ENCODE data around the gene CRYGS.

Gene CRYGS

GRCh38 chr3:186493525-186494255, 50.5 kb downstream of the CRYGS start:
- no peak overlapping the region for H3K4me3 Mint-ChIP-seq
- no peak for ATAC-seq (replicated peaks; ENCODE audit: extremely low read depth, poor library complexity, severe bottlenecking)
- peaks cover 4% of the 10 kb centered on the region for H3K9me3 Mint-ChIP-seq
- no peak for DNase-seq (ENCODE audit: low spot score in 2 of 2)
- no peak overlapping the region for H3K27ac Mint-ChIP-seq (ENCODE audit: low read depth)
- H3K27me3 Mint-ChIP-seq, result no peaks in the 10 kb centered on the region
- H3K36me3 Mint-ChIP-seq (ENCODE audit: insufficient read depth), result no peaks in the 10 kb centered on the region
- no peaks in the 10 kb centered on the region for H3K4me1 Mint-ChIP-seq

GRCh38 chr3:186492385-186492984, 51.7 kb downstream of the CRYGS start:
- Mint-ChIP-seq H3K27me3 (no peaks in the 10 kb centered on the region), H3K27ac (ENCODE audit: low read depth) (no peak overlapping the region), H3K9me3 (no peaks in the 10 kb centered on the region), H3K4me1 (no peaks in the 10 kb centered on the region), H3K4me3 (no peak overlapping the region), H3K36me3 (ENCODE audit: insufficient read depth) (no peaks in the 10 kb centered on the region)
- DNase-seq (ENCODE audit: low spot score in 2 of 2) (no peak), ATAC-seq (replicated peaks; ENCODE audit: extremely low read depth, poor library complexity, severe bottlenecking) (no peak)

- Mint-ChIP-seq H3K27me3 (no peaks in the 10 kb centered on the region), H3K4me3 (no peak overlapping the region), H3K36me3 (ENCODE audit: insufficient read depth) (no peaks in the 10 kb centered on the region), H3K4me1 (no peaks in the 10 kb centered on the region), H3K9me3 (no peaks in the 10 kb centered on the region), H3K27ac (ENCODE audit: low read depth) (no peak overlapping the region)
- no peak for DNase-seq (ENCODE audit: low spot score in 2 of 2)
- ATAC-seq (replicated peaks; ENCODE audit: extremely low read depth, poor library complexity, severe bottlenecking), result no peak
These were observed 54.7 kb downstream of the CRYGS start for GRCh38 chr3:186489507-186489906.

All from central memory CD8-positive, alpha-beta T cell (primary cell).